Peyer's patch (tissue), 4 donors: Measurements from ENCODE around the gene CACNG8.

Experiments
- CTCF ChIP-seq, 6 experiments: fragments of 450-650 bp in 4 of 6; fragments of 200-600 bp in 2 of 6; sonication (generic) in 1 of 6; IDR thresholded peaks; one replicate each; pipeline ENCODE4 v1.5.1; 2017 to 2019; ENCODE audit warnings: antibody characterized with exemption in 6 of 6, mild to moderate bottlenecking in 3 of 6, moderate library complexity in 1 of 6
- POLR2A ChIP-seq, 2 donors: fragments of 450-650 bp; IDR thresholded peaks; one replicate each; pipeline ENCODE4 v1.5.1; 2017; ENCODE audit warnings: antibody characterized with exemption in 2 of 2, mild to moderate bottlenecking in 2 of 2, moderate library complexity in 2 of 2

GRCh38 chr19:53960886-53961285, 1.9 kb upstream of the CACNG8 start:
- TF ChIP-seq CTCF (IDR thresholded peaks at IDR 0.05) (no peak), POLR2A (IDR thresholded peaks at IDR 0.05) (no peak)
